Activated CD4-positive, alpha-beta T cell treated with anti-CD3 and anti-CD28 coated beads, Interleukin-2, amount 10 ng/mL, durations not matched to agents 24 days and 14 days (primary cell): ENCODE measurements around the gene TYW1B. TPM values are rescaled to one million over a fixed set of nuclear protein-coding genes. Genes with fewer than 3 reads are reported as not detected.
"Not testable (repeated sequence)": the region's sequence is repeated elsewhere in the genome, so short reads cannot be mapped to it uniquely, and the experiment has no call there.

Source experiments
- DNase-seq: peaks from one replicate; pipeline ENCODE4 v3.0.0; 2022
- H3K27ac Mint-ChIP-seq: one replicate; pipeline ENCODE4 v1.8.0; 2022; ENCODE audit warnings: mild to moderate bottlenecking, mixed read lengths
- H3K27me3 Mint-ChIP-seq: one replicate; pipeline ENCODE4 v1.8.0; 2022; ENCODE audit warnings: mixed read lengths
- H3K36me3 Mint-ChIP-seq: one replicate; pipeline ENCODE4 v1.8.0; 2022; ENCODE audit warnings: low read depth, mild to moderate bottlenecking, mixed read lengths
- H3K4me1 Mint-ChIP-seq: one replicate; pipeline ENCODE4 v1.8.0; 2021; ENCODE audit warnings: mixed read lengths
- H3K4me3 Mint-ChIP-seq: one replicate; pipeline ENCODE4 v1.8.0; 2022; ENCODE audit warnings: mild to moderate bottlenecking, moderate library complexity, mixed read lengths
- H3K9me3 Mint-ChIP-seq: one replicate; pipeline ENCODE4 v1.8.0; 2021; ENCODE audit warnings: mixed read lengths
- intact Hi-C: fragments of 100-400 bp; cut with micrococcal nuclease; formaldehyde crosslinking; loops from one replicate; pipeline ENCODE4 v1.15.1; 2023
- total RNA-seq: library from RNA; stranded (reverse); gene quantifications from 2 replicates; pipeline ENCODE4 v1.2.3, GENCODE V29; 2022

TYW1B gene
- total RNA-seq, 1 donor from 2014 or later, result 3.3 TPM

- H3K27ac Mint-ChIP-seq, result peak overlapping the region; percentile 95
- H3K36me3 Mint-ChIP-seq, result peaks cover 25% of the 10 kb centered on the region
- DNase-seq, result peak; percentile 79
Measured at GRCh38 chr7:72829687-72830354, 1.8 kb upstream of the TYW1B start.

GRCh38 chr7:72829291-72829686 is 1.3 kb upstream of the TYW1B start:
- peaks cover 19% of the 10 kb centered on the region for H3K4me1 Mint-ChIP-seq
- peak overlapping the region; percentile 92 for H3K4me3 Mint-ChIP-seq
- H3K36me3 Mint-ChIP-seq, result peaks cover 23% of the 10 kb centered on the region

More at GRCh38 chr7:72829687-72830354, 1.8 kb upstream of the TYW1B start:
- not testable (repeated sequence) for H3K27me3 Mint-ChIP-seq, H3K9me3 Mint-ChIP-seq
- Mint-ChIP-seq H3K4me1 (peaks cover 19% of the 10 kb centered on the region), H3K4me3 (peak overlapping the region; percentile 92)
- intact Hi-C loops, result loop anchor here (2.0 kb wide), 1 partner anchor 95 kb away; the partner anchor contains the start of gene POM121

GRCh38 chr7:72823765-72824732 is 4.0 kb downstream of the TYW1B start:
- H3K9me3 Mint-ChIP-seq, H3K27ac Mint-ChIP-seq, H3K27me3 Mint-ChIP-seq, intact Hi-C loops, H3K36me3 Mint-ChIP-seq, H3K4me1 Mint-ChIP-seq, H3K4me3 Mint-ChIP-seq: not testable (repeated sequence)
- DNase-seq, result peak; percentile 60

More at GRCh38 chr7:72829291-72829686, 1.3 kb upstream of the TYW1B start:
- intact Hi-C loops, result loop anchor here (2.0 kb wide), 1 partner anchor 96 kb away; the partner anchor contains the start of gene POM121
- peak overlapping the region; percentile 95 for H3K27ac Mint-ChIP-seq
- not testable (repeated sequence) for H3K9me3 Mint-ChIP-seq, H3K27me3 Mint-ChIP-seq
- DNase-seq, result peak; percentile 99

DNA sequence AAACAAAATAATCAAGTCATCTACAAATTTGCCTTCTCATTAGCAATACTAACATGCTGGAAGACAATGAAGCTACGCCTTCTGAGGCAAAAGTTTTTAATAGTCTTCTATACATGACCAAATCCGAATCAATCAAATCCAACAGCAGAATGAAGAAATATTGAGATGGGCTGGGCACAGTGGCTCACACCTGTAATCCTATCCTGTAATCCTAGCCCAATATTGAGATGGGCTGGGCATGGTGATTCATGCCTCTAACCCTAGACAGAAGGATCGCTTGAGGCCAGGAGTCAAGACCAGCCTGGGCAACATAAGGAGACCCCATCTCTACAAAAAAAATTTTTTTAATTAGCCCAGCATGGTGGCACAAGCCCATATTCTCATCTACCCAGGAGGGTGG is 5.5 kb downstream of the TYW1B start:
- H3K36me3 Mint-ChIP-seq, H3K27me3 Mint-ChIP-seq, intact Hi-C loops, H3K27ac Mint-ChIP-seq, H3K4me3 Mint-ChIP-seq, H3K4me1 Mint-ChIP-seq, DNase-seq, H3K9me3 Mint-ChIP-seq: not testable (repeated sequence)

DNA sequence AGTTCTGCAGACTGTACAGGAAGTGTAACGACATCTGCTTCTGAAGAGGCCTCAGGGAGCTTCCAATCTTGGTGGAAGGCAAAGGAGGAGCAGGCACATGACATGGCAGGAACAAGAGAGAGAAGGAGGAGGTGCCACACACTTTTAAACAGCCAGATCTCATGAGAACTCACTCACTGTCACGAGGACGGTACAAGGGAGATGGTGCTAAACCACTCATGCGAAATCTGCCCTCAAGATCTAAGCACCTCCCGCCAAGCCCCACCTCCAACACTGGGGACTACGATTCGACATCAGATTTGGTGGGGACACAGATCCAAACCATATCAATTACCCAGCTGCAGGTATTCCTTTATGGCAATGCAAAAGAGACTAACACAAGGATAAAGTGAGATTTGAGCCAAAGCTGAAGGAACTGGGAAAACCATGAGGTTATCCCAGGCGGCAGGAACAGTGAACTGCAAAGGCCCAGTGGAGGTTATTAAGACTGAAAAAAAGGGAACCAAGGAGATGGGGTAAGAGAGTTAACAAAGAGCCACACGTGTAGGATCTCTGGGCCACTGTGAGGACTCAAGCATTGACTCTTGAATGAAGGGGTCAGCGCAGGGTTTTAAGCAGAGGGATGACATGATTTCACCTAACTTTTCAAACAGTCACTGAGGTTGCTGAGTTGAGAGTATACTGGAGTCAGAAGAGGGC is 9.2 kb downstream of the TYW1B start:
- H3K4me1 Mint-ChIP-seq, DNase-seq, H3K27ac Mint-ChIP-seq, H3K27me3 Mint-ChIP-seq, H3K4me3 Mint-ChIP-seq, H3K9me3 Mint-ChIP-seq, intact Hi-C loops, H3K36me3 Mint-ChIP-seq: not testable (repeated sequence)

GRCh38 chr7:72817661-72818060 is 10.3 kb downstream of the TYW1B start:
- H3K36me3 Mint-ChIP-seq, H3K27me3 Mint-ChIP-seq, H3K4me1 Mint-ChIP-seq, H3K27ac Mint-ChIP-seq, intact Hi-C loops, H3K4me3 Mint-ChIP-seq, DNase-seq, H3K9me3 Mint-ChIP-seq: not testable (repeated sequence)

GRCh38 chr7:72816370-72817157 is 11.4 kb downstream of the TYW1B start:
- H3K4me1 Mint-ChIP-seq, H3K9me3 Mint-ChIP-seq, H3K27me3 Mint-ChIP-seq, H3K36me3 Mint-ChIP-seq, intact Hi-C loops, H3K27ac Mint-ChIP-seq, H3K4me3 Mint-ChIP-seq, DNase-seq: not testable (repeated sequence)

- H3K27ac Mint-ChIP-seq, H3K4me1 Mint-ChIP-seq, H3K4me3 Mint-ChIP-seq, H3K9me3 Mint-ChIP-seq, intact Hi-C loops, H3K27me3 Mint-ChIP-seq, DNase-seq: not testable (repeated sequence)
- peaks cover 14% of the 10 kb centered on the region for H3K36me3 Mint-ChIP-seq
Measured at GRCh38 chr7:72810437-72810836, 17.6 kb downstream of the TYW1B start.

- H3K27me3 Mint-ChIP-seq, H3K9me3 Mint-ChIP-seq, H3K4me3 Mint-ChIP-seq, intact Hi-C loops, DNase-seq, H3K27ac Mint-ChIP-seq, H3K4me1 Mint-ChIP-seq: not testable (repeated sequence)
- peaks cover 15% of the 10 kb centered on the region for H3K36me3 Mint-ChIP-seq
Measured at GRCh38 chr7:72808511-72808910, 19.5 kb downstream of the TYW1B start.

DNA sequence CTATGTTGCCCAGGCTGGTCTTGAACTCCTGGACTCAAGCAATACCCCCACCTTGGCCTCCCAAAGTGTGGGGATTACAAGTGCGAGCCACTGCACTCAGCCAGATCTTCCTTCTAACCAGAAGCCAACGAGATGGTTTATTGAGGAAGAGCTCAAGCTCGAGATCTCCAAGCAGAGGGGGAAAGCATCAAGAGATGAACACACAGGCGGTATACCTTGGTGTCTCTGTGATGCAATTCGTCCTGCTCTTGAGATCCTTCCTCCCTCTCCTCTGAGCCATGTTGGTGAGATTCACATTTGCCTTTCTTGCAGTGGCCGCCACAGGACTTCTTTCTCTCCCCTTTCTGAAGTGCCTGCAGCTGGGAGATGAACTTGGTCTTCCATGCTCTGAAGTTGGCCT is 21.1 kb downstream of the TYW1B start:
- H3K27me3 Mint-ChIP-seq, H3K4me3 Mint-ChIP-seq, H3K4me1 Mint-ChIP-seq, H3K9me3 Mint-ChIP-seq, DNase-seq, intact Hi-C loops, H3K27ac Mint-ChIP-seq: not testable (repeated sequence)
- H3K36me3 Mint-ChIP-seq, result peaks cover 18% of the 10 kb centered on the region

- Mint-ChIP-seq H3K27me3 (no peaks in the 10 kb centered on the region), H3K36me3 (peaks cover 22% of the 10 kb centered on the region), H3K9me3 (peaks cover 4% of the 10 kb centered on the region), H3K27ac (no peak overlapping the region), H3K4me1 (peaks cover 3% of the 10 kb centered on the region), H3K4me3 (no peak overlapping the region)
- intact Hi-C loops, result no loop called here
- no peak for DNase-seq
Measured at GRCh38 chr7:72805526-72806494, 22.2 kb downstream of the TYW1B start.

DNA sequence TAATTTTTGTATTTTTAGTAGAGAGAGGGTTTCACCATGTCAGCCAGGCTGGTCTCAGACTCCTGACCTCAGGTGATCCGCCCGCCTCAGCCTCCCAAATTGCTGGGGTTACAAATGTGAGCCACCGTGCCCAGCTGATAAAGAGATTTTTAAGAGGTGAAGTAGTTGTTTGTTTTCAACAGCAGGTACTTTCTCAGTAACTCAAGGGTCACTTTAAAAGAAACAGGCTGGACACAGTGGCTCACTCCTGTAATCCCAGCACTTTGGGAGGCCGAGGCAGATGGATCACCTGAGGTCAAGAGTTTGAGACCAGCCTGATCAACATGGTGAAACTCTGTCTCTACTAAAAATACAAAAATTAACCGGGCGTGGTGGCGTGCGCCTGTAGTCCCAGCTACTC is 24.2 kb downstream of the TYW1B start:
- H3K36me3 Mint-ChIP-seq, result peaks cover 23% of the 10 kb centered on the region
- H3K27ac Mint-ChIP-seq, H3K4me3 Mint-ChIP-seq, H3K4me1 Mint-ChIP-seq, DNase-seq, H3K27me3 Mint-ChIP-seq, intact Hi-C loops, H3K9me3 Mint-ChIP-seq: not testable (repeated sequence)
